ENCODE results near the gene CRTC3. TPM values are rescaled to one million over a fixed set of nuclear protein-coding genes. Genes with fewer than 3 reads are reported as not detected.

The CRTC3 gene
- total RNA-seq, 2 donors from 2014 or later = 44.1 to 69.4 TPM

- Mint-ChIP-seq H3K36me3 (peaks cover 8% of the 10 kb centered on the region), H3K9me3 (no peaks in the 10 kb centered on the region), H3K4me3 (no peak overlapping the region), H3K27ac (peak overlapping the region; percentile 60 to 69), H3K4me1 (ENCODE audit: low read depth in 2 of 2) (peaks cover 18 to 24% of the 10 kb centered on the region in 2 donors), H3K27me3 (no peaks in the 10 kb centered on the region)
- no peak for DNase-seq (ENCODE audit: low spot score)
- ATAC-seq = no peak
Measured at GRCh38 chr15:90581771-90582352, 52.1 kb downstream of the CRTC3 start.

GRCh38 chr15:90582553-90582952 is 52.8 kb downstream of the CRTC3 start:
- Mint-ChIP-seq H3K9me3 (no peaks in the 10 kb centered on the region), H3K36me3 (peaks cover 6% of the 10 kb centered on the region), H3K4me1 (ENCODE audit: low read depth in 2 of 2) (peaks cover 22 to 23% of the 10 kb centered on the region in 2 donors), H3K4me3 (no peak overlapping the region), H3K27me3 (no peaks in the 10 kb centered on the region), H3K27ac (peak overlapping the region in 1 of 2 donors; percentile 69)
- DNase-seq (ENCODE audit: low spot score) = no peak
- no peak for ATAC-seq

- DNase-seq (ENCODE audit: low spot score) (no peak), ATAC-seq (no peak)
- no peak overlapping the region for H3K4me3 Mint-ChIP-seq
- H3K27ac Mint-ChIP-seq = peak overlapping the region; percentile 22 to 52
- H3K9me3 Mint-ChIP-seq = no peaks in the 10 kb centered on the region
- H3K27me3 Mint-ChIP-seq = no peaks in the 10 kb centered on the region
- H3K36me3 Mint-ChIP-seq = peaks cover 5% of the 10 kb centered on the region
- peaks cover 26 to 27% of the 10 kb centered on the region in 2 donors for H3K4me1 Mint-ChIP-seq (ENCODE audit: low read depth in 2 of 2)
Measured at GRCh38 chr15:90583471-90584252, 53.9 kb downstream of the CRTC3 start.

- DNase-seq (ENCODE audit: low spot score) (no peak), ATAC-seq (no peak)
- Mint-ChIP-seq H3K27ac (no peak overlapping the region), H3K4me3 (no peak overlapping the region), H3K27me3 (no peaks in the 10 kb centered on the region), H3K36me3 (peaks cover 5% of the 10 kb centered on the region), H3K9me3 (no peaks in the 10 kb centered on the region), H3K4me1 (ENCODE audit: low read depth in 2 of 2) (peaks cover 27 to 28% of the 10 kb centered on the region in 2 donors)
Measured at GRCh38 chr15:90584841-90585240, 55.1 kb downstream of the CRTC3 start.

- Mint-ChIP-seq H3K4me3 (no peak overlapping the region), H3K36me3 (peaks cover 5% of the 10 kb centered on the region), H3K4me1 (ENCODE audit: low read depth in 2 of 2) (peaks cover 31 to 32% of the 10 kb centered on the region in 2 donors), H3K27me3 (no peaks in the 10 kb centered on the region), H3K9me3 (no peaks in the 10 kb centered on the region), H3K27ac (no peak overlapping the region)
- ATAC-seq (no peak), DNase-seq (ENCODE audit: low spot score) (no peak)
Measured at GRCh38 chr15:90585863-90586262, 56.1 kb downstream of the CRTC3 start.

- ATAC-seq (no peak), DNase-seq (ENCODE audit: low spot score) (no peak)
- no peaks in the 10 kb centered on the region for H3K27me3 Mint-ChIP-seq
- peaks cover 5% of the 10 kb centered on the region for H3K36me3 Mint-ChIP-seq
- no peak overlapping the region for H3K4me3 Mint-ChIP-seq
- no peak overlapping the region for H3K27ac Mint-ChIP-seq
- H3K4me1 Mint-ChIP-seq (ENCODE audit: low read depth in 2 of 2) = peaks cover 26 to 29% of the 10 kb centered on the region in 2 donors
- H3K9me3 Mint-ChIP-seq = no peaks in the 10 kb centered on the region
Measured at GRCh38 chr15:90586948-90587347, 57.2 kb downstream of the CRTC3 start.

- Mint-ChIP-seq H3K9me3 (no peaks in the 10 kb centered on the region), H3K4me3 (no peak overlapping the region), H3K36me3 (peaks cover under 1% of the 10 kb centered on the region), H3K27ac (peak overlapping the region in 1 of 2 donors; percentile 32), H3K27me3 (no peaks in the 10 kb centered on the region), H3K4me1 (ENCODE audit: low read depth in 2 of 2) (peaks cover 28 to 32% of the 10 kb centered on the region in 2 donors)
- ATAC-seq = no peak
- no peak for DNase-seq (ENCODE audit: low spot score)
Measured at GRCh38 chr15:90588427-90588826, 58.7 kb downstream of the CRTC3 start.

- Mint-ChIP-seq H3K4me3 (no peak overlapping the region), H3K27me3 (no peaks in the 10 kb centered on the region), H3K27ac (peak overlapping the region; percentile 70 to 97), H3K36me3 (no peaks in the 10 kb centered on the region), H3K9me3 (no peaks in the 10 kb centered on the region), H3K4me1 (ENCODE audit: low read depth in 2 of 2) (peaks cover 50 to 62% of the 10 kb centered on the region in 2 donors)
- ATAC-seq (no peak), DNase-seq (ENCODE audit: low spot score) (no peak)
Measured at GRCh38 chr15:90591524-90591923, 61.8 kb downstream of the CRTC3 start.

GRCh38 chr15:90592131-90592881 is 62.6 kb downstream of the CRTC3 start:
- no peak for ATAC-seq
- no peaks in the 10 kb centered on the region for H3K9me3 Mint-ChIP-seq
- peak overlapping the region; percentile 70 to 97 for H3K27ac Mint-ChIP-seq

GRCh38 chr15:90593499-90594158 is 63.9 kb downstream of the CRTC3 start:
- H3K9me3 Mint-ChIP-seq = no peaks in the 10 kb centered on the region
- H3K36me3 Mint-ChIP-seq = no peaks in the 10 kb centered on the region
- peak overlapping the region; percentile 88 for H3K4me3 Mint-ChIP-seq
- peak overlapping the region; percentile 89 to 97 for H3K27ac Mint-ChIP-seq
- no peaks in the 10 kb centered on the region for H3K27me3 Mint-ChIP-seq
- peaks cover 54 to 71% of the 10 kb centered on the region in 2 donors for H3K4me1 Mint-ChIP-seq (ENCODE audit: low read depth in 2 of 2)
- DNase-seq (ENCODE audit: low spot score) (no peak), ATAC-seq (no peak)

More at GRCh38 chr15:90592131-90592881, 62.6 kb downstream of the CRTC3 start:
- no peaks in the 10 kb centered on the region for H3K27me3 Mint-ChIP-seq
- H3K4me1 Mint-ChIP-seq (ENCODE audit: low read depth in 2 of 2) = peaks cover 49 to 64% of the 10 kb centered on the region in 2 donors
- DNase-seq (ENCODE audit: low spot score) = no peak
- H3K4me3 Mint-ChIP-seq = no peak overlapping the region
- H3K36me3 Mint-ChIP-seq = no peaks in the 10 kb centered on the region

- Mint-ChIP-seq H3K27ac (peak overlapping the region; percentile 89 to 97), H3K4me1 (ENCODE audit: low read depth in 2 of 2) (peaks cover 53 to 72% of the 10 kb centered on the region in 2 donors), H3K36me3 (no peaks in the 10 kb centered on the region), H3K9me3 (no peaks in the 10 kb centered on the region), H3K4me3 (peak overlapping the region; percentile 88), H3K27me3 (no peaks in the 10 kb centered on the region)
- ATAC-seq (peak; percentile 82), DNase-seq (ENCODE audit: low spot score) (peak; percentile 78)
Measured at GRCh38 chr15:90594301-90594738, 64.6 kb downstream of the CRTC3 start.

GRCh38 chr15:90595763-90596155 is 66.0 kb downstream of the CRTC3 start:
- Mint-ChIP-seq H3K36me3 (no peaks in the 10 kb centered on the region), H3K4me3 (peak overlapping the region; percentile 6), H3K9me3 (no peaks in the 10 kb centered on the region), H3K27ac (peak overlapping the region; percentile 89 to 97), H3K27me3 (no peaks in the 10 kb centered on the region), H3K4me1 (ENCODE audit: low read depth in 2 of 2) (peaks cover 50 to 74% of the 10 kb centered on the region in 2 donors)
- no peak for DNase-seq (ENCODE audit: low spot score)
- no peak for ATAC-seq

- no peak for ATAC-seq
- Mint-ChIP-seq H3K9me3 (no peaks in the 10 kb centered on the region), H3K4me1 (ENCODE audit: low read depth in 2 of 2) (peaks cover 50 to 71% of the 10 kb centered on the region in 2 donors), H3K36me3 (no peaks in the 10 kb centered on the region), H3K27me3 (no peaks in the 10 kb centered on the region), H3K4me3 (peak overlapping the region; percentile 75), H3K27ac (peak overlapping the region; percentile 89 to 97)
- DNase-seq (ENCODE audit: low spot score) = no peak
Measured at GRCh38 chr15:90596943-90597342, 67.2 kb downstream of the CRTC3 start.
